Suprapubic skin (tissue), 3 donors: ENCODE measurements around the gene CABLES2.

Source experiments
- CTCF ChIP-seq, 2 donors: fragments of 200-600 bp in 1 of 2; fragments of 450-650 bp in 1 of 2; sonication (generic) in 1 of 2; IDR thresholded peaks; one replicate each; pipeline ENCODE4 v1.5.1; 2016 to 2019; ENCODE audit warnings: antibody characterized with exemption in 2 of 2, mild to moderate bottlenecking in 1 of 2, moderate library complexity in 1 of 2
- POLR2AphosphoS5 ChIP-seq, 3 donors: sonication (generic); formaldehyde crosslinking; IDR thresholded peaks; one replicate each; pipeline ENCODE4 v1.6.1; 2017; ENCODE audit warnings: antibody characterized with exemption in 3 of 3

GRCh38 chr20:62362590-62362940, 44.5 kb downstream of the CABLES2 start:
- no peak for TF ChIP-seq POLR2AphosphoS5 (IDR thresholded peaks at IDR 0.05)
- no peak for TF ChIP-seq CTCF (IDR thresholded peaks at IDR 0.05)
